HepG2 (cell line): ENCODE measurements around the gene TSHB. TPM values are rescaled to one million over a fixed set of nuclear protein-coding genes. Genes with fewer than 3 reads are reported as not detected.

ENCODE experiments used
- ATF1 ChIP-seq: IDR thresholded peaks from 2 replicates; pipeline ENCODE4 v1.6.1; 2016; ENCODE audit warnings: mild to moderate bottlenecking, control low read depth
- CAMTA2 ChIP-seq: sonication (generic); formaldehyde crosslinking; IDR thresholded peaks from 2 replicates; pipeline ENCODE4 v1.4.0; 2020; ENCODE audit warnings: mild to moderate bottlenecking, missing genetic modification reagents, borderline replicate concordance
- EP300 ChIP-seq, 3 experiments: sonication (generic) in 1 of 3; formaldehyde crosslinking in 1 of 3; IDR thresholded peaks; 2 replicates each; pipeline versions ENCODE4 v1.5.1 to v1.6.1; 2011 to 2020; ENCODE audit warnings: low read depth in 2 of 3, low read length in 2 of 3, borderline replicate concordance in 1 of 3, improper control_type of control experiment in 1 of 3, mild to moderate bottlenecking in 1 of 3, missing genetic modification reagents in 1 of 3, moderate library complexity in 1 of 3
- GLMP ChIP-seq: sonication (generic); formaldehyde crosslinking; IDR thresholded peaks from 2 replicates; pipeline ENCODE4 v1.9.0; 2021; ENCODE audit warnings: missing genetic modification reagents, mild to moderate bottlenecking, borderline replicate concordance
- HNF1A ChIP-seq, 2 experiments: sonication (generic) in 1 of 2; formaldehyde crosslinking in 1 of 2; IDR thresholded peaks; 2 replicates each; pipeline versions ENCODE4 v1.4.0 to v1.6.1; 2016 to 2020; ENCODE audit warnings: borderline replicate concordance in 1 of 2, low read depth in 1 of 2, mild to moderate bottlenecking in 1 of 2, missing genetic modification reagents in 1 of 2
- KDM1A ChIP-seq: IDR thresholded peaks from 2 replicates; pipeline ENCODE4 v1.6.1; 2016; ENCODE audit warnings: missing compliant biosample characterization
- KDM5A ChIP-seq: fragments of 200-600 bp; sonication (generic); IDR thresholded peaks from 2 replicates; pipeline ENCODE4 v1.7.0; 2018; ENCODE audit warnings: antibody characterized with exemption, mild to moderate bottlenecking, low read length, borderline replicate concordance
- NR2F6 ChIP-seq, 2 experiments: IDR thresholded peaks; 2 replicates each; pipeline ENCODE4 v1.6.1; 2016; ENCODE audit warnings: antibody characterized with exemption in 1 of 2, mild to moderate bottlenecking in 1 of 2
- SOX6 ChIP-seq, 2 experiments: fragments of 450-650 bp in 1 of 2; sonication (generic) in 1 of 2; formaldehyde crosslinking in 1 of 2; IDR thresholded peaks; 2 replicates each; pipeline versions ENCODE4 v1.4.0 to v1.6.1; 2017 to 2020; ENCODE audit warnings: antibody characterized with exemption in 1 of 2, mild to moderate bottlenecking in 1 of 2, missing genetic modification reagents in 1 of 2
- SRF ChIP-seq: IDR thresholded peaks from 2 replicates; pipeline ENCODE4 v1.6.1; 2011; ENCODE audit warnings: mild to moderate bottlenecking, low read depth, low read length, moderate library complexity
- TARDBP ChIP-seq: sonication (generic); formaldehyde crosslinking; IDR thresholded peaks from 2 replicates; pipeline ENCODE4 v1.8.0; 2022; ENCODE audit warnings: mild to moderate bottlenecking, missing genetic modification reagents
- TBL1XR1 ChIP-seq: fragments of 150-350 bp; IDR thresholded peaks from 2 replicates; pipeline ENCODE4 v1.6.1; 2014; ENCODE audit warnings: borderline replicate concordance, low read length; ENCODE audit not compliant: partially characterized antibody
- TCF7 ChIP-seq: sonication (generic); IDR thresholded peaks from 2 replicates; pipeline ENCODE4 v1.6.1; 2016; ENCODE audit warnings: antibody characterized with exemption, low read depth
- TFDP1 ChIP-seq: IDR thresholded peaks from 2 replicates; pipeline ENCODE4 v1.6.1; 2016; ENCODE audit warnings: missing compliant biosample characterization, missing genetic modification reagents, borderline replicate concordance
- ZGPAT ChIP-seq: IDR thresholded peaks from 2 replicates; pipeline ENCODE4 v1.6.1; 2016; ENCODE audit warnings: mild to moderate bottlenecking
- polyA plus RNA-seq, 8 experiments: library from polyadenylated mRNA; depleted of rRNA in 3 of 8; stranded (reverse) in 7 of 8; unstranded in 1 of 8; fragments of >200 nt; fragmentation: Illumina TruSeq in 4 of 8; extraction: Trizol in 4 of 8; gene quantifications; 2 replicates each; pipeline versions ENCODE4 v1.2.1 to v1.2.3, GENCODE V29; 2011 to 2016; ENCODE audit warnings: low read depth in 4 of 8, missing spikeins in 1 of 8, mixed read lengths in 1 of 8; ENCODE audit not compliant: insufficient read depth in 1 of 8
- total RNA-seq, 5 experiments: library from RNA; depleted of rRNA; stranded (reverse); fragments of >200 nt; fragmentation: Illumina TruSeq; extraction: Trizol; gene quantifications; 2 replicates each; pipeline ENCODE4 v1.2.3, GENCODE V29; 2016; ENCODE audit warnings: low read depth in 1 of 5
- TF ChIP-seq, protein P1 (sequence below): sonication (generic); formaldehyde crosslinking; IDR thresholded peaks from 2 replicates; pipeline ENCODE4 v1.4.0; 2020; ENCODE audit warnings: missing genetic modification reagents

TSHB gene
- total and polyA plus RNA-seq, 2 of the 13 experiments (the other 11 are each of a cell fraction or from before 2014, with no cell fraction given): not detected

GRCh38 chr1:115036814-115037507, 7.3 kb downstream of the TSHB start (continued):
- TF ChIP-seq KDM1A (CRISPR knock-in tag) (no peak), EP300 (IDR thresholded peaks at IDR 0.05; ENCODE audit: low read depth in 2 of 2, low read length in 2 of 2) (peak in 1 of 2 experiments; percentile 70; a peak in 2 of 4 replicates), EP300 (CRISPR knock-in tag; IDR thresholded peaks at IDR 0.05; ENCODE audit: borderline replicate concordance) (no peak), SRF (peak; percentile 95), TCF7 (0 out of 2 replicates have a peak, but pooled peaks have one; percentile 10), SOX6 (IDR thresholded peaks at IDR 0.05) (no peak), SOX6 (CRISPR knock-in tag; IDR thresholded peaks at IDR 0.05) (peak; percentile 66; the same call in 1 of the 2 replicates), HNF1A (IDR thresholded peaks at IDR 0.05; ENCODE audit: low read depth) (0 out of 2 replicates have a peak, but pooled peaks have one; percentile 39), HNF1A (CRISPR knock-in tag; IDR thresholded peaks at IDR 0.05; ENCODE audit: borderline replicate concordance) (no peak), NR2F6 (IDR thresholded peaks at IDR 0.05) (peak; percentile 64), NR2F6 (CRISPR knock-in tag; IDR thresholded peaks at IDR 0.05) (peak; percentile 43; the same call in 1 of the 2 replicates), ZGPAT (CRISPR knock-in tag) (peak; percentile 48; the same call in 1 of the 2 replicates), ATF1 (CRISPR knock-in tag) (no peak), TARDBP (peak; percentile 47; the same call in 1 of the 2 replicates), KDM5A (no peak), GLMP (CRISPR knock-in tag) (no peak), TFDP1 (CRISPR knock-in tag) (no peak), CAMTA2 (no peak), TBL1XR1 (no peak)
- TF ChIP-seq, protein P1, sequence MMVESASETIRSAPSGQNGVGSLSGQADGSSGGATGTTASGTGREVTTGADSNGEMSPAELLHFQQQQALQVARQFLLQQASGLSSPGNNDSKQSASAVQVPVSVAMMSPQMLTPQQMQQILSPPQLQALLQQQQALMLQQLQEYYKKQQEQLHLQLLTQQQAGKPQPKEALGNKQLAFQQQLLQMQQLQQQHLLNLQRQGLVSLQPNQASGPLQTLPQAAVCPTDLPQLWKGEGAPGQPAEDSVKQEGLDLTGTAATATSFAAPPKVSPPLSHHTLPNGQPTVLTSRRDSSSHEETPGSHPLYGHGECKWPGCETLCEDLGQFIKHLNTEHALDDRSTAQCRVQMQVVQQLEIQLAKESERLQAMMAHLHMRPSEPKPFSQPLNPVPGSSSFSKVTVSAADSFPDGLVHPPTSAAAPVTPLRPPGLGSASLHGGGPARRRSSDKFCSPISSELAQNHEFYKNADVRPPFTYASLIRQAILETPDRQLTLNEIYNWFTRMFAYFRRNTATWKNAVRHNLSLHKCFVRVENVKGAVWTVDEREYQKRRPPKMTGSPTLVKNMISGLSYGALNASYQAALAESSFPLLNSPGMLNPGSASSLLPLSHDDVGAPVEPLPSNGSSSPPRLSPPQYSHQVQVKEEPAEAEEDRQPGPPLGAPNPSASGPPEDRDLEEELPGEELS (CRISPR knock-in tag): peak; percentile 60; the same call in 1 of the 2 replicates
